OCI-LY7 (cell line): ENCODE results near the gene AKAP11.

ENCODE experiments used
- CTCF ChIP-seq: fragments of 200-600 bp; sonication (generic); conservative IDR thresholded peaks from 2 replicates; pipeline ENCODE4 v1.5.1; 2014; ENCODE audit warnings: mild to moderate bottlenecking, antibody characterized with exemption, low read length, moderate library complexity, mixed read lengths
- EZH2phosphoT487 ChIP-seq: fragments of 200-600 bp; sonication (generic); IDR thresholded peaks from 2 replicates; pipeline ENCODE4 v1.6.1; 2018; ENCODE audit warnings: low read depth, borderline replicate concordance, mild to moderate bottlenecking, mixed run types, antibody characterized with exemption, low read length, moderate library complexity, mixed read lengths

- TF ChIP-seq CTCF (no peak), EZH2phosphoT487 (no peak)
Measured at GRCh38 chr13:42370229-42370628, 98.3 kb downstream of the AKAP11 start.
